ENCODE results near the gene DIS3L2. TPM values are rescaled to one million over a fixed set of nuclear protein-coding genes. Genes with fewer than 3 reads are reported as not detected.

The DIS3L2 gene
- total and polyA plus RNA-seq, 2 of the 4 experiments (the other 2 are of a cell fraction): 14.7 to 19.2 TPM

- no peak for ATAC-seq (ENCODE audit: low read depth)
- Histone ChIP-seq H2AK5ac (ENCODE audit: low read depth, low read length) (no peak overlapping the region), H3K14ac (replicated peaks; ENCODE audit: low read depth, low read length) (no peak overlapping the region), H3K27me3 (ENCODE audit: control insufficient read depth, insufficient read depth, low read length) (peaks cover 9% of the 10 kb centered on the region), H3K4me1 (ENCODE audit: control insufficient read depth, insufficient read depth, low read length) (no peaks in the 10 kb centered on the region), H4K5ac (ENCODE audit: low read depth, low read length) (no peak overlapping the region), H3K4ac (ENCODE audit: low read depth, low read length) (no peak overlapping the region), H3K79me1 (ENCODE audit: low read depth in 1 of 2, low read length in 2 of 2) (no peaks in the 10 kb centered on the region), H2BK5ac (ENCODE audit: low read depth, low read length, poor library complexity, severe bottlenecking) (no peak overlapping the region), H3K9me1 (ENCODE audit: insufficient read depth, low read length) (no peaks in the 10 kb centered on the region), H2BK20ac (ENCODE audit: low read depth, low read length) (no peak overlapping the region), H2AK9ac (replicated peaks; ENCODE audit: low read depth, low read length, poor library complexity) (no peak overlapping the region), H4K20me1 (ENCODE audit: insufficient read depth, low read length) (no peaks in the 10 kb centered on the region), H3K23ac (ENCODE audit: low read depth, low read length) (no peak overlapping the region), H3K56ac (ENCODE audit: extremely low read depth, insufficient read depth, low read length) (no peak overlapping the region), H3K4me2 (ENCODE audit: low read depth, low read length) (no peak overlapping the region), H3K4me3 (ENCODE audit: insufficient read depth, low read depth, low read length) (no peak overlapping the region), H4K8ac (ENCODE audit: low read depth in 2 of 2, low read length in 2 of 2) (no peak overlapping the region), H4K91ac (ENCODE audit: insufficient read depth, low read depth, low read length) (no peak overlapping the region), H2AFZ (replicated peaks; ENCODE audit: low read length, poor library complexity) (no peak overlapping the region), H2BK120ac (ENCODE audit: low read depth, low read length) (no peak overlapping the region), H3K9me3 (ENCODE audit: control insufficient read depth, insufficient read depth, low read length) (no peaks in the 10 kb centered on the region), H3K9ac (ENCODE audit: low read depth, low read length) (no peak overlapping the region), H2BK15ac (ENCODE audit: low read depth, low read length) (no peak overlapping the region), H3K36me3 (ENCODE audit: control insufficient read depth, insufficient read depth, low read length) (no peaks in the 10 kb centered on the region), H3K18ac (ENCODE audit: low read depth, low read length) (no peak overlapping the region), H3K27ac (ENCODE audit: insufficient read depth, low read length) (no peak overlapping the region)
- TF ChIP-seq FOS (IDR thresholded peaks at IDR 0.05; ENCODE audit: low read depth, low read length) (no peak), RFX5 (IDR thresholded peaks at IDR 0.05; ENCODE audit: low read depth, low read length) (no peak), RAD21 (IDR thresholded peaks at IDR 0.05; ENCODE audit: low read length) (no peak), SMC3 (IDR thresholded peaks at IDR 0.05; ENCODE audit: low read depth, low read length) (no peak), POLR2A (IDR thresholded peaks at IDR 0.05; ENCODE audit: low read depth, low read length) (no peak), MAFK (IDR thresholded peaks at IDR 0.05; ENCODE audit: low read depth, low read length) (no peak), BHLHE40 (IDR thresholded peaks at IDR 0.05; ENCODE audit: low read depth, low read length) (no peak), RCOR1 (IDR thresholded peaks at IDR 0.05; ENCODE audit: insufficient replicate concordance, low read length) (no peak), NFE2L2 (IDR thresholded peaks at IDR 0.05; ENCODE audit: low read depth, low read length) (no peak), MXI1 (IDR thresholded peaks at IDR 0.05; ENCODE audit: borderline replicate concordance, low read depth, low read length) (no peak), CTCF (conservative IDR thresholded peaks at IDR 0.05; ENCODE audit: low read depth, low read length) (no peak)
- TF ChIP-seq, protein P1, sequence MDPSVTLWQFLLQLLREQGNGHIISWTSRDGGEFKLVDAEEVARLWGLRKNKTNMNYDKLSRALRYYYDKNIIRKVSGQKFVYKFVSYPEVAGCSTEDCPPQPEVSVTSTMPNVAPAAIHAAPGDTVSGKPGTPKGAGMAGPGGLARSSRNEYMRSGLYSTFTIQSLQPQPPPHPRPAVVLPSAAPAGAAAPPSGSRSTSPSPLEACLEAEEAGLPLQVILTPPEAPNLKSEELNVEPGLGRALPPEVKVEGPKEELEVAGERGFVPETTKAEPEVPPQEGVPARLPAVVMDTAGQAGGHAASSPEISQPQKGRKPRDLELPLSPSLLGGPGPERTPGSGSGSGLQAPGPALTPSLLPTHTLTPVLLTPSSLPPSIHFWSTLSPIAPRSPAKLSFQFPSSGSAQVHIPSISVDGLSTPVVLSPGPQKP (IDR thresholded peaks at IDR 0.05; ENCODE audit: borderline replicate concordance, low read depth, low read length): no peak
- WGBS, 2 experiments (ENCODE audit: extremely low coverage in 2 of 2, insufficient read length in 1 of 2): 100% methylated on average over 1 of the region's 8 CpGs; no CpG with 5 or more reads in 1 of the 2 experiments
- dilution Hi-C loops (cut with HindIII; ENCODE audit: low sequenced_read_pairs, unreplicated experiment): no loop called here
- no TSS peak for BruUV-seq (replicated peaks)
- in situ Hi-C loops (cut with MboI; ENCODE audit: low sequenced_read_pairs): no loop called here
- intact Hi-C loops (cut with micrococcal nuclease): loop anchor here (5.0 kb wide), 1 partner anchor 42 kb away; no protein-coding TSS in a partner anchor
- ChIA-PET POLR2A (ENCODE audit: unreplicated experiment) (no interaction called here), CTCF (interaction anchor here (0.6 kb wide), 1 partner anchor 85 kb away, joined by 4 read pairs; no protein-coding TSS in a partner anchor)
- DNase-seq: no peak
These were observed 383.7 kb downstream of the DIS3L2 start for GRCh38 chr2:232345251-232345650.
